ENCODE measurements around the gene NFE2L2. TPM values are rescaled to one million over a fixed set of nuclear protein-coding genes. Genes with fewer than 3 reads are reported as not detected.

Gene NFE2L2
- total and polyA plus RNA-seq, 9 of the 15 experiments (the other 6 are each of a cell fraction or from before 2014, with no cell fraction given) = 29.3 to 120 (median 59.3) TPM

- TF ChIP-seq MYNN (IDR thresholded peaks at IDR 0.05) (no peak), MYNN (CRISPR knock-in tag; IDR thresholded peaks at IDR 0.05) (no peak), ZSCAN29 (IDR thresholded peaks at IDR 0.05) (no peak), RBM25 (IDR thresholded peaks at IDR 0.05; ENCODE audit: low read depth, low read length, severe bottlenecking) (peak; percentile 81), TCFL5 (CRISPR knock-in tag; conservative IDR thresholded peaks at IDR 0.05) (no peak), ZNF436 (CRISPR knock-in tag; IDR thresholded peaks at IDR 0.05) (no peak), KLF6 (CRISPR knock-in tag; IDR thresholded peaks at IDR 0.05; ENCODE audit: borderline replicate concordance) (no peak), MEF2A (IDR thresholded peaks at IDR 0.05; ENCODE audit: control insufficient read depth, low read depth, low read length) (no peak), BCOR (IDR thresholded peaks at IDR 0.05) (peak; percentile 72; the same call in 1 of the 2 replicates), RCOR1 (IDR thresholded peaks at IDR 0.05; ENCODE audit: borderline replicate concordance in 1 of 2, low read depth in 2 of 2, low read length in 2 of 2) (peak in 1 of 2 experiments; percentile 65; a peak in 1 of 4 replicates), ZBTB26 (CRISPR knock-in tag; IDR thresholded peaks at IDR 0.05) (no peak), RBM39 (optimal IDR thresholded peaks at IDR 0.05; ENCODE audit: low read depth, low read length) (no peak)
Measured at GRCh38 chr2:177271981-177272666, 7.6 kb upstream of the NFE2L2 start (continued).

Data from K562 (cell line).